Astrocyte (in vitro differentiated cells and primary cell): Measurements from ENCODE around the gene INIP.

Experiments used
- CTCF ChIP-seq: IDR thresholded peaks from 2 replicates; pipeline ENCODE4 v1.5.1; 2011; ENCODE audit warnings: low read depth, mild to moderate bottlenecking, inconsistent platforms, low read length, moderate library complexity; ENCODE audit not compliant: insufficient read depth
- EZH2 ChIP-seq: IDR thresholded peaks from 2 replicates; pipeline ENCODE4 v1.6.1; 2012; ENCODE audit warnings: mild to moderate bottlenecking, low read length, inconsistent platforms; ENCODE audit not compliant: insufficient read depth

DNA sequence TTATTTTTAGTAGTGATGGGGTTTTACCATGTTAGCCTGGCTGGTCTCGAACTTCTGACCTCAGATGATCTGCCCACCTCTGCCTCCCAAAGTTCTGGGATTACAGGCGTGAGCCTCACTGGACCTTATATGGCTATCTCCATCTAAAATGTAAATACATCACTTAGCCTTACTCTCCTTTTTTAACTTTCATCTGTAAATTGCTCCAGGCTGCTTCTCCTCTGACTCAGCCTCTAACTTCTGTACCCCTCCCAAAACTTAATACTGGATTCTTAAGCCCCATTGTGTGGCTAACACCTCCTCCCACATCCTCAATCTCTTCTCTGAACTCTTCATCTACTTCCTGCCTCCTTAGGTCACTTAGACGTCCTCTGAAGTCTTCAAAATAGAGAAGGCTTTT lies 36.7 kb upstream of the INIP start:
- TF ChIP-seq CTCF (no peak), EZH2 (no peak)
